DOHH2 (cell line): ENCODE data around the gene PATZ1.

Experiments used
- EZH2phosphoT487 ChIP-seq: fragments of 200-600 bp; sonication (generic); IDR thresholded peaks from 2 replicates; pipeline ENCODE4 v1.6.1; 2017; ENCODE audit warnings: borderline replicate concordance, mild to moderate bottlenecking, antibody characterized with exemption, low read length, moderate library complexity, mixed read lengths
- TF ChIP-seq, protein P1 (sequence below): fragments of 200-600 bp; sonication (generic); IDR thresholded peaks from one replicate; pipeline ENCODE4 v1.5.1; 2014; ENCODE audit warnings: antibody characterized with exemption, mild to moderate bottlenecking, low read depth, low read length; ENCODE audit not compliant: poor library complexity, severe bottlenecking

DNA sequence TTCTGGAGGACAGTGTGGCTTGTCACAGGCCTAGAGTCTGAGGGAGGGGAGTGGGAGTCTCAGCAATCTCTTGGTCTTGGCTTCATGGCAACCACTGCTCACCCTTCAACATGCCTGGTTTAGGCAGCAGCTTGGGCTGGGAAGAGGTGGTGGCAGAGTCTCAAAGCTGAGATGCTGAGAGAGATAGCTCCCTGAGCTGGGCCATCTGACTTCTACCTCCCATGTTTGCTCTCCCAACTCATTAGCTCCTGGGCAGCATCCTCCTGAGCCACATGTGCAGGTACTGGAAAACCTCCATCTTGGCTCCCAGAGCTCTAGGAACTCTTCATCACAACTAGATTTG lies 66.8 kb downstream of the PATZ1 start:
- TF ChIP-seq, protein P1, sequence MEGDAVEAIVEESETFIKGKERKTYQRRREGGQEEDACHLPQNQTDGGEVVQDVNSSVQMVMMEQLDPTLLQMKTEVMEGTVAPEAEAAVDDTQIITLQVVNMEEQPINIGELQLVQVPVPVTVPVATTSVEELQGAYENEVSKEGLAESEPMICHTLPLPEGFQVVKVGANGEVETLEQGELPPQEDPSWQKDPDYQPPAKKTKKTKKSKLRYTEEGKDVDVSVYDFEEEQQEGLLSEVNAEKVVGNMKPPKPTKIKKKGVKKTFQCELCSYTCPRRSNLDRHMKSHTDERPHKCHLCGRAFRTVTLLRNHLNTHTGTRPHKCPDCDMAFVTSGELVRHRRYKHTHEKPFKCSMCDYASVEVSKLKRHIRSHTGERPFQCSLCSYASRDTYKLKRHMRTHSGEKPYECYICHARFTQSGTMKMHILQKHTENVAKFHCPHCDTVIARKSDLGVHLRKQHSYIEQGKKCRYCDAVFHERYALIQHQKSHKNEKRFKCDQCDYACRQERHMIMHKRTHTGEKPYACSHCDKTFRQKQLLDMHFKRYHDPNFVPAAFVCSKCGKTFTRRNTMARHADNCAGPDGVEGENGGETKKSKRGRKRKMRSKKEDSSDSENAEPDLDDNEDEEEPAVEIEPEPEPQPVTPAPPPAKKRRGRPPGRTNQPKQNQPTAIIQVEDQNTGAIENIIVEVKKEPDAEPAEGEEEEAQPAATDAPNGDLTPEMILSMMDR, result no peak
- TF ChIP-seq EZH2phosphoT487, result no peak
